GOT3 (cell line): ENCODE measurements around the gene NEURL1B.
"Not testable (repeated sequence)": the region's sequence is repeated elsewhere in the genome, so short reads cannot be mapped to it uniquely, and the experiment has no call there.

Experiments used
- DNase-seq: peaks from one replicate; lab custom pipeline; 2025; ENCODE audit warnings: mixed read lengths; lab: John Stamatoyannopoulos, UW

The NEURL1B gene

GRCh38 chr5:172695232-172696054 lies 54.4 kb downstream of the NEURL1B start:
- DNase-seq = no peak

GRCh38 chr5:172696171-172696849 lies 55.2 kb downstream of the NEURL1B start:
- no peak for DNase-seq

GRCh38 chr5:172697123-172698121 lies 56.4 kb downstream of the NEURL1B start:
- DNase-seq = peak; percentile 48

- no peak for DNase-seq
Measured at GRCh38 chr5:172699423-172699822, 58.4 kb downstream of the NEURL1B start.

GRCh38 chr5:172699999-172700364 lies 58.9 kb downstream of the NEURL1B start:
- DNase-seq = no peak

GRCh38 chr5:172700365-172701290 lies 59.6 kb downstream of the NEURL1B start:
- DNase-seq = no peak

- no peak for DNase-seq
Measured at GRCh38 chr5:172701291-172701656, 60.2 kb downstream of the NEURL1B start.

GRCh38 chr5:172703952-172704351 lies 62.9 kb downstream of the NEURL1B start:
- DNase-seq = no peak

GRCh38 chr5:172705576-172706084 lies 64.6 kb downstream of the NEURL1B start:
- no peak for DNase-seq

GRCh38 chr5:172706796-172707195 lies 65.7 kb downstream of the NEURL1B start:
- no peak for DNase-seq

GRCh38 chr5:172707285-172708182 lies 66.5 kb downstream of the NEURL1B start:
- no peak for DNase-seq

GRCh38 chr5:172708183-172708505 lies 67.1 kb downstream of the NEURL1B start:
- no peak for DNase-seq

GRCh38 chr5:172710676-172711075 lies 69.6 kb downstream of the NEURL1B start:
- no peak for DNase-seq

- not testable (repeated sequence) for DNase-seq
Measured at GRCh38 chr5:172711321-172711861, 70.3 kb downstream of the NEURL1B start.

- DNase-seq = no peak
Measured at GRCh38 chr5:172712610-172713009, 71.5 kb downstream of the NEURL1B start.

- DNase-seq = peak; percentile 40
Measured at GRCh38 chr5:172713113-172713808, 72.2 kb downstream of the NEURL1B start.

- DNase-seq = no peak
Measured at GRCh38 chr5:172713809-172714490, 72.9 kb downstream of the NEURL1B start.
